Right renal pelvis (tissue), 4 donors: Measurements from ENCODE around the gene SKIDA1. TPM values are rescaled to one million over a fixed set of nuclear protein-coding genes. Genes with fewer than 3 reads are reported as not detected.

Experiments
- DNase-seq, 4 donors: peaks; one replicate each; pipeline ENCODE4 v3.0.0-alpha.2; 2013; ENCODE audit warnings: low read depth in 4 of 4, low spot score in 3 of 4, missing footprints in 1 of 4
- polyA plus RNA-seq, 4 donors: library from polyadenylated mRNA; unstranded; fragments of 120-200 nt; gene quantifications; one replicate each; pipeline ENCODE4 v1.2.1, GENCODE V29; 2013; ENCODE audit not compliant: insufficient read length in 4 of 4

The SKIDA1 gene
- polyA plus RNA-seq, 4 donors, result 9.7 to 11.5 (median 10.2) TPM

DNA sequence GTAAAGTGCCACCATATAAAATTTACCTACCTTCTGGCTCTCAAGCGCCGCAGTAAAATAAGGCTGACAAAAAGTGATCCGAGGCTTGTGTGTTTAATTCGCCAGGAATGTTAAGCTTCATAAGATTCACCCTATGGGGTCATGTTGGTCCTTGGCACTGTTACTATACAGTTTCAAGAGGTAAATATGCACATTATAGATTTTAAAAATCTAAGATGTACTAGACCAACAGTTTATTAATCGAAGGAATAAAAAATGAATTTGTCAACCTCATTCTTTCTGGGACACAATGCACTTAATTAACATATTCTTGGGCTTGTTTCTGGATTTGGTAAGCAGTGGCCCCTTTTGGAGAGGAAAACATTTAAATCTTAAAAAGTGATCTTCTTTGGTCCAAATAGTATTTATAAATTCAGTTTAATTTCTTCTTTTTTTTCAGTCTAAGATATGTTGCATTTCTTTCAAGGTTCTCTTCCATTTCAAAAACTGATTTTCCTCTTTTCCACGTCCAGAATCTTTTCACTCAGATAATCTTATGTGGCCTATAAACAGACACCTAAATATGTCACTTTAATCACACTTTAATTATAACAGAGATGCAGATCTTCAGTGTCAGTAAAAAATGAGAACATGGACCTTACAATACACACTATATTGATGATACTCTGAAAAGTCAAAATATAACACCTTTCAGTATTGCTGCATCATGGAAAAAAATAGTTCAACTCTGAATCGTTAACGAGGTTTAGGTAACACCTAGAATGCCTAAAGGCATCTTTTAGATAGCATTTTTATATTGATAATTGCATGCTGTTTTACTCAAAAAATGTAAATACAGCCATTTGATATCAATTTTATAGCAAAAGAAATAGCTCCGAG lies 3.8 kb upstream of the SKIDA1 start:
- no peak for DNase-seq

- no peak for DNase-seq
These were observed 3.0 kb upstream of the SKIDA1 start for GRCh38 chr10:21528236-21529031.

DNA sequence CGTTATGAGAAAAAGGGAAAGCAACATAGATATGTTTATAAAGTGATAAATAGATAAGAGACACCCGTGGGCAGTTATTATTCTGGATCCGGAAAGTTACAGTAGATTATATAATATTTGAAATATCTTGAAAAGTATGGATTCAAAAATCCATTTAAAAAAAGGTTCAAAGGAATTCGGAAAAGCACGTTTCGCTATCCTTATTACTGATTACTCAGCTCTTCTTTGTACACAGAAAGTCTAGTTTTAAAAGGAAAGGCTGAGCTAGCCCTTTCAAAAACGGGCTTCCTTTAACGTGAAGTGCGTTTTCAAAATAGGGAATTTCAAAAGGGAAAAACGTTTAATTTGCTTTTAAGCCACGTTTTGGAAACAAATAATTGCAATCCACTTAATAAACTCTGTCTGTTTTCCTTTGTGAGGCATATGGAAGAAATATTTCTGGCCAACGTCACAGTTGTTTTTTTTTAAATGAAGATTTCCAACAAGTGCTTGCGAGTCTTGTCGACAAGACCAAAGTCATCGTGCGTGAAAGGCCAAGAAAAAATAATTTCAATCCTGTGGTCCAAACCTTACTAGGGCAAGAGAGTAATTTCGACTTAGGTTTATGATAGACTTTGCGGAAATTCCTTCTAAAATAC lies 2.2 kb upstream of the SKIDA1 start:
- DNase-seq, result no peak

DNA sequence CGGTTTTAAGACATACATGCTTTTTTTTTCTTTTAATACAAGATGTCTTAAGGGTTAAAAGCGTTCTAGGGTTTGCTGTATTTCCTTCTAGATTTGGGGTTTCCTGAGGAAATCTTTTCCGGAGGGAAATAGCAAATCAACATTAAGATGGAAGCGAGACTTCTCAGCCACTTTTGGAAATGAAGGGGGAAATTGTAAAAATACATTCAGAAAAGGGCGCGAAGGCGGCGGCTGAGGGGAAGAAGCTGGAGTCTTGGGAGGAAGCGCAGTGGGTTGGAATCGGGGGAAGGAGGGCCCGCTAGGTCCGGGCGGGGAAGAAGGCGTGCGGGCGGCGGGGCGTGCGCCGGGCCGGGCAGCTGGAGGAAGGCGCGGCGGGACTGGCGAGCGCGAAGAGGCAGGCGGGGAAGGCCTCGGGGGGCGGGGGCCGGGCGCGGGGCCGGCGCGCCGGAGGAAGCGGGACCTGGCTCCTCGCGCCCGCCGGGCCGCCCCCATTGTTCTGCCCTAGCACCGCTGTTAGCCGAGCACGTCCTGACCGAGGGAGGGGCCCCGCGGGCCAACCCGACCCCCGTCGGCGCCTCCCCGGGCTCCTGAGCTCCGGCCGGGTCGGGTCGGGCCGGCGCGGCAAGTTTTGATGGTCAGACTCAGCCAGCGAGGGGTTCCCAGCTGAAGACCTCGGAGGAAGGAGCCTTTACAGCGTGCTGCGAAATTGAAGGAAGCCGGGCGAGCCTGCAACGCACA lies 1.5 kb upstream of the SKIDA1 start:
- no peak for DNase-seq

DNA sequence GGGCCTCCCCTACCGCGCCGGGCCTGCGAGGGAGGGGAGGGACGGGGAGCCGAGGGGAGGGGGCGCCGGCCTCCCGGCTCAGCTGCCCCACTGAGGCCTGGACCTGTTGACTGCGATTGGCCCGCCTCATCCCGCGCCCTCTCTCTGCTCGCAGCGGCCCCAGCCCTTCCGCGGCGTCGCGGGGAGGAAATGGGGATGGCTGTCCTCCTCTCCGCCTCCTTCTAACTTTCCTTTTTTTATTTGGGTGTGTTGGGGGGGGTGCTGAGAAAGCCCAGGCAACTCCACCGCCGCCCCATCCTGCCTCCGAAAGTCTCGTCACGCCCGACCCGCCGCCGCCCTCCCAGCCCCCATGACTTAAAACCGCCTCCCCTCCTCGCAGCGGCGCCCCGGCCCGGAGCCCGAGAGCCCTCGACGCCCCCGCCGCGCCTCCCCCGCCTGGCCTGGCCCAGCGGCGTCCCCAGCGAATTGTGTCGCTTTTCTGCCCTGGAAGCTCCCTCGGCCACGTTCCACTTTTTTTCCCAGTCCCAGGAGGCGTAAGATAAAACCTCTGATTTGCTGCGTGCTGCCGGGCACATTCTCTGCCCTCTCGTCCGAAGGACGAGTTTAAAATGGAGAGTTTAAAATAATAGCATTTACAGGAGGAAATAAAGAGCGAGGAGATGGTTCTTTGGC lies 842 bp upstream of the SKIDA1 start:
- no peak for DNase-seq

DNA sequence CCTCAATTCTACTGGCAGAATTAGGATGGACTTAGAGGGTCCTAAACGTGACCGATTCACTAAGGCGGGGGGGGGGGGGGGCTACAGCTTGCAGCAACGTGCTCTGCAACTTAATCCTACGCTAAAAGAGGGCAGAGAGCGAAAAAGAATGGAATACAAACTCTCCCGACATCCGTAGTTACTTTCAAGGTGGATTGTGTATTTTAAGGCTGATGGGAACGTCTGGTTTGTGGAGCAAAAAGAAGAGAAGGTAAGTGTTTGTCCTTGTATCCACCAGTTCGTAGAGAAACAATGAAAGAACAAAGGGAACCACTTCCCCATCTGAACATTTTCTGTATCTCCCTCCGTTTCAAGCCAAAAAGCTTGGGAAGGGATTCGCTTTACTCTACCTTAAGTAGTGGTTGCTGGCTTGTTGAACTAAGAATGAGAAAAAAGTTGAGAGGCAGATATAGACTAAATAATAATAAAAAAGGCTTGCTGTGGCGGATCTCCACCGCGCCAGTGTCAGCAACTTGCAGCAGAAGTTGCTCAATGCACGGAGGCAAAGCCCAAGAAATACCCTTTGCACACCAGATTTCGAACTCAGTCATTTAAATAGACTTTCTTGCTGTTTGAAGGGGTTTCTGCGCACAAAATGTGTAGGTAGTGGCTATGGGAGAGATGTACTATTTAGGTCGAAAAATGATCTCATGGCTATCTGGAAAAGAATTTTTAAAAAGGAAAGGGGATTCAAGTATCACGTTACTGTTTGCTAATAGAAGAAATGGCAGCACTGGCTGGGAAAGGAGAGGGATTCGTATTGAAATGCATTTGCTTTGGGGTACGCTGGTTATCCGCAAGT lies 736 bp downstream of the SKIDA1 start:
- DNase-seq, result no peak

DNA sequence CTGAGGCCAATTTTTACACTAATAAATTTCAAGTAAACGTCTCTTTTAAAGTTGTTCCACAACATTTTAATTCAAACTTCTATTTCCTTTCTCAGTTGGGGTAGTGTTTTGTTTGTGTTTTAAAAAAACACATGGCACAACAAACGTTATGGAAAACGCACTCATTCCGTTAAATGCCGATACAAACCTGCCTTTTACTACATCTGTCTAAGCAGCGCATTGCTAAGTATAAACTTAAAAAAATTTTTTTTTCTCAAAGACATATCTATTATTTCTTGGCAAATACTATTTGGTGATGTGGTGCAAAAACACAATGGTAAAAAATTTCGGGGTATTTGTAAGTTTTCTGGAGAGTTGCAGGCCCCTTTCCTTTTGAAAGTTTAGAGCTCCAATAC lies 1.4 kb downstream of the SKIDA1 start:
- no peak for DNase-seq

DNA sequence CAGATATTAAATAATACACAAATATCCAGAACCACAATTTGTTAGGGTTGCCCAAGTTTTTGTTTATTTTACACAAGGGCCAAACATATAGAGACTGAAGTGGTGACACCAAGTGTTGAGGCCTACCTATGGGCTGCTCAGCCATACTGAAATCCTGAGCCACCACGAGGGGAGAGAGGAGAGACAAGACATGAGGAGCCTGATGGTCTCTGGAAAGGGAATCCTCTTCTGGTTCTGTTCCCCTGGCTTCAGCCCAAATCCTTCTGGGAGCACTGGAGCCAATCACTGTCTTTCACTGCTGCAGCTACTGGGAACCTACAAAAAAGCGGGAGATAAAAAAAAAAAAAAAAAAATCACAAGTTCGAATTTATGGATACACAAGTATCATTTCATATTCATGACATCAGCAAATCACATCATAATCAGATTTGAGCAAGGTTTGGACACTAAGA lies 1.9 kb downstream of the SKIDA1 start:
- DNase-seq, result no peak

DNA sequence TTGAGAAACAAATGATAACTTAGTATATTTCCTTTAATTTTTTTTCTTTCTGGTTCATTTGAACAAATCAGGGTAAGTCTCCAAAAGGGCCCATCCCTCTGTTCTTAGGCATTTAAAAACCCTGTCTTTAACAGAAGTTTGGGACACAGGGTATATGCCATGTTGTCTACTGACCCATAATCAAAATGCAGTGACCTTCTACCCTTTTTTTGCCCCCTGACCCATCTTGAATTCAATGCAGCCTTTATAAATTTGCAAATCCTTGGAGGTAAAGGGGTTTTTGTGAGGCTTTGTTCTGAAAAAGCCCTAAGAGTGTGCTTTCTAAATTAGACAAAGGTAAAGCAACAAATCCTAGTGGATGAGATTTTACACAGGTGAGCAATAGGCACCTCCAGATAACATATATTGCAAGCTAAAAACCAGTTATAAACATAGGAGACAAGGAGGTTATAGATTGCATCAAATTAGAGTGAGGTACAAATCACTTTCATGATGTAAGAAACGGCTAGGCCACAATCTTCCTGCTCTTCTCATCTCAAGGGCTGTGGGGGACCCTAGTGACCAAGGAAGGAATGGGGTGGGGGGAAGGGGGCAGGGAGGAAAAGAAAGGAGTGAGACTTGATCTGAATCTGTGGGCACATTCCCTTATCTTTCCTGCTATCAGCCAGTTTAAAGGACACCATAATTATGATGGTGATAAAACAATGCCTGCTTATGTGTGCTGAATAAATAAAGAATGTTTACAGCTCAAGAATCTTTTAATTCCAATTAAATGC lies 2.7 kb downstream of the SKIDA1 start:
- DNase-seq, result no peak

DNA sequence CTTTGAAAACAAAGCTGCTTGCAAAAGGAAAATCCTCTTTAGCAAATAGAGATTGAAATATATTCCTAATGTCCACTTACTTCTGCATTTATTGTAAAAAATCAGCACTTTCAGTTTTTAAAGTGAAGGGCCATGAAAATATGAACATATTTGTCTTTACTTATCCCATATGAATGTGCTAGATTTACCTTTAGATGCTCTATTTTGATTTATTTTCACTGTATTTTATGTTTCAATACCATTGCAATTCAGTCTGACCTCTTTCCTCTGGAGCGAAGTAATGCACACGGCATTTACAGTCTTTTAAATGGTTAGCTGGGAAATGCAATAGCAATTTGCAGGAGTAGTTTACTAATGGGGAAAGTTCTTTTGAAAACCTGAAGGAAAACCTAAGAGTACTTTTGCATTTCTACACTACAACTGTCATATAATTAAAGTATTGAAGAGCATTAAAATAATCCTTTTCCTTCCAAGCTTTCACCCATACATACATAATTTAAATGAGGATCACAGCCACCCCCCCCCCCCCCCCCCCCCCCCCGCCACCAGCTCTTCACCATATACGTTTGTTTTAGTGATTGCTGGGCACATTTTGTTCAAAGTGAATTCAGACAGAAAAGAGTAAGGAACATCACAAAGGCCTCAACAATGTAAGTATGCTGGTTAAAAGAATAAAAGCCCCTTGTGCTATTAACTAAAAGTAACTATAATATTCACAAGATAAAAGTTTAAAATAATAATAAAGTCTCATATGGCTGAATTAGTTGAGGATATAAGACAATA lies 3.5 kb downstream of the SKIDA1 start:
- DNase-seq, result no peak

DNA sequence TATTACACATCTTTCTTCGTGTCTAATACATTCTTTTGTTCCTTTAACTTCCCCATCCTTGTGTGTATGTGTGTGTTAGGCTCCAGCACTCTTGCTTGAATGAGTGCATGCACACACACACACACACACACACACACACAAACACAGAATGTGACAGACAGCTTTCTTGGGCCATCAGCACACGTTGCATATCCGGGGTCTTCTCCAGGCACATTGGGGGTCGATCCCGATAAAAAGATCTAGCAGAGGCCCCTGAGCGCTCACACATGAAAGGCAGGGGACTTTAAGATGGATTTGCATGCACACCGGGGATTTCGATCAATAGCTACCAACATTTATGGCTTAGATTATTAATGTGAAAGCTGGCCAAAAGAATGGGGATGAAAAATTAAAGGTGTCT lies 4.5 kb downstream of the SKIDA1 start:
- DNase-seq, result no peak

DNA sequence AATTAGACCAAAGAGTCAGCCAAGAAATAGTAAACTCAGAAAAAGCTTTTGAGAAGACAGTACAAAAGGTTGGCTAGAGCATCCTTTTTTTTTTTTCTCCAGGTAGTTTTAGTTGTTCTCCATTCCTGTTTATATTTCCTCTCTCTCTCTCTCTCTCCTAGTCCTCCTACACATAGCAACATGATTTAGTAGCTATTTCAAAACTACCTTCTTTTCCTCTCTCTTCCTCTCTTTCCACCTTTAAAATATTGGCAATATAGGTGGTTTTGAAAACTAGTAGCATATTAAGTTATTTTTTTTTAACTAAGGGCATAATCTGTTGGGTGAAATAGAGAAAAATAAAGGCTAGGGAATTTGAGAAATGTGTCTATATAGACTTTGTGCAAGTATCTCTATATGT lies 5.0 kb downstream of the SKIDA1 start:
- DNase-seq, result no peak

DNA sequence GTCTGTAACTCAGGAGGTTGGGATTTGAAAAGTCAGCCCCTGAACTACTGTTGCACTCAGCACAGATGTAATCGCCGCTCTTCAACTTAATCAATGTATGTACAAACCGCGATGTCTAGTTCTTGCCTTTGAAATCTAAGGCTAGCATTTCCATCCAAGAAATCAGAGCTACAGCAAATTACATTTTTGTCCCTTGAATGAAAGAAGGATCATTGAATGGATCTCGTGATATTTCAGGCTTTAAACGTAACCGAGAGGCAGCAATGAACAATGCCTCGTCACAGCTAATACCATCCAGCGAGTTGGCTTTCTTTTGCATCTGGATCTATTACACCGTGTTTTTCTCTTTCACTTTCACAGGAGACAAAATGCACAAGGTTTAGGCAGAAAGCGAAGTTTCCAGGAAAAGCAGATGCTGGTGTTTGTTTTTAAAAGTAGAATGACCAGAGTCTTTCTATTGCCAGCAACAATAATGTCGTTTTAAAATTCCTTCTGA lies 5.5 kb downstream of the SKIDA1 start:
- DNase-seq, result peak in 1 of 4 donors; percentile 66

GRCh38 chr10:21519397-21519933 lies 6.0 kb downstream of the SKIDA1 start:
- DNase-seq, result peak in 1 of 4 donors; percentile 27

DNA sequence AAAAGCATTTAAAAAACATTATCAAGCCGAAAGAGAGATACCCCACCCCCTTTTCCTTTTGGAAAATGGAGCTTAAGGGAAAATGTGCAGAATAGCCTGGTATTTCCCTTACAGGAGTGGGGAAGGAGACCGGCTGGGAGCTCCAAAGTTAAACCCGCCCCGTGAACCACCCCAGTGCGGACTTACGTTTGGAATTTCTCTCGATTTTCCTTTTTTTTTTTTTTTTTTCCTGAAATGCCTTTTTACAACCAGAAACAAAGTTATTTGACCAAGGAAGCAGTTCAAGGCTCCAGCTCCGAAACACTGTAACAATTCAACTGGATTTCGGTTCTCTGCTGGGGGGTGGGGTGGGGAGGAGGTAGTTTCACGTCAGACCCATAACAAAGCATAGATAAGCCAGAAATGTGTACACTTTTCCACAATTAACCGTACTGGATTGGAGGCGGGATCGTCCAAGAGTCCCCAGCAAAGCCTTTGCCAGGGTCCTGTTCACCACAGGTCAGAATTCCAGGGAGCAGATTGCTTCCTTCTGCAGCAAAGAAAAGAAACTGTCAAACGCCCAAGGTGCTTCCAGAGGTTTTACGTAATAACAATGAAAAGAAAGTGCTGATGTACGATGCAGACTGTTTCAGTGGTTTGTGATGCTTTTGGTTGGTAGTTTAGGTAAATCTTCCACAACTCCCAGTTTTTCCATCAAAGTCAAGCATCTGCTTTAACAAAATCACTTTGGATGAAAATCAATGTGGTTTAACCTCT lies 6.7 kb downstream of the SKIDA1 start:
- DNase-seq, result peak in 1 of 4 donors; percentile 47

- peak in 1 of 4 donors; percentile 87 for DNase-seq
These were observed 7.3 kb downstream of the SKIDA1 start for GRCh38 chr10:21518149-21518640.
